B cell (primary cell): ENCODE data around the gene PCNX3. TPM values are rescaled to one million over a fixed set of nuclear protein-coding genes. Genes with fewer than 3 reads are reported as not detected.

Source experiments
- ATAC-seq: fragments of 200-7000 bp; cut with Tn5 transposase; one replicate; pipeline ENCODE4 v1.10.0; 2021; ENCODE audit warnings: low read depth, mild to moderate bottlenecking, moderate number of reproducible peaks, moderate library complexity
- CTCF ChIA-PET: fragments of 350-600 bp; sonication (Branson Sonifier 250); formaldehyde crosslinking; loops from one replicate; lab custom pipeline; 2021; ENCODE audit warnings: antibody characterized with exemption, inconsistent platforms; lab: Charles Lee
- POLR2A ChIA-PET: fragments of 350-600 bp; sonication (Branson Sonifier 250); formaldehyde crosslinking; loops from one replicate; lab custom pipeline; 2021; ENCODE audit warnings: antibody characterized with exemption; lab: Charles Lee
- DNase-seq: peaks from one replicate; pipeline ENCODE4 v3.0.0; 2013
- H2AFZ ChIP-seq: 2 replicates; pipeline ENCODE4 v1.6.1; 2012; ENCODE audit warnings: mild to moderate bottlenecking, low read depth, low read length; ENCODE audit not compliant: insufficient read depth, poor library complexity, severe bottlenecking
- H3K27ac ChIP-seq, 2 donors: 1 replicate in 1 of 2; 2 replicates in 1 of 2; pipeline ENCODE4 v1.5.1; 2012 to 2013; ENCODE audit warnings: low read length in 2 of 2, mild to moderate bottlenecking in 2 of 2, moderate library complexity in 1 of 2
- H3K27me3 ChIP-seq, 4 experiments: fragments of 200-600 bp in 1 of 4; sonication (generic) in 1 of 4; replicated peaks in 1 of 4; 1 replicate in 2 of 4; 2 replicates in 2 of 4; pipeline versions ENCODE4 v1.6.1 to v1.7.0; 2013 to 2016; ENCODE audit warnings: low read length in 3 of 4, mild to moderate bottlenecking in 2 of 4, mixed read lengths in 1 of 4, moderate library complexity in 1 of 4; ENCODE audit not compliant: insufficient read depth in 4 of 4, control insufficient read depth in 3 of 4; ENCODE audit errors: control extremely low read depth in 1 of 4
- H3K36me3 ChIP-seq, 2 experiments: replicated peaks in 1 of 2; 1 replicate in 1 of 2; 2 replicates in 1 of 2; pipeline versions ENCODE4 v1.6.1 to v1.7.1; 2013; ENCODE audit warnings: low read length in 1 of 2; ENCODE audit not compliant: insufficient read depth in 2 of 2, control insufficient read depth in 1 of 2; ENCODE audit errors: control extremely low read depth in 1 of 2, extremely low read depth in 1 of 2
- H3K4me1 ChIP-seq, 2 donors: fragments of 200-600 bp in 1 of 2; sonication (generic) in 1 of 2; 1 replicate in 1 of 2; 2 replicates in 1 of 2; pipeline versions ENCODE4 v1.5.1 to v1.6.1; 2013 to 2017; ENCODE audit warnings: low read length in 2 of 2; ENCODE audit not compliant: control insufficient read depth in 2 of 2, insufficient read depth in 2 of 2
- H3K4me2 ChIP-seq: replicated peaks from 2 replicates; pipeline ENCODE3; 2012; ENCODE audit warnings: mild to moderate bottlenecking, low read depth, low read length; ENCODE audit not compliant: poor library complexity, severe bottlenecking
- H3K4me3 ChIP-seq, 5 experiments: fragments of 200-600 bp in 1 of 5; sonication (generic) in 1 of 5; 1 replicate in 3 of 5; 2 replicates in 2 of 5; pipeline versions ENCODE4 v1.5.1 to v1.7.0; 2011 to 2016; ENCODE audit warnings: low read length in 4 of 5, mild to moderate bottlenecking in 4 of 5, low read depth in 2 of 5, control low read depth in 1 of 5, moderate library complexity in 1 of 5; ENCODE audit not compliant: insufficient read depth in 1 of 5; ENCODE audit errors: control extremely low read depth in 1 of 5, extremely low read depth in 1 of 5
- H3K79me2 ChIP-seq: fragments of 200-600 bp; sonication (generic); one replicate; pipeline ENCODE4 v1.6.0; 2016; ENCODE audit warnings: low read length; ENCODE audit not compliant: control insufficient read depth, insufficient read depth
- H3K9ac ChIP-seq: fragments of 200-600 bp; sonication (generic); 2 replicates; pipeline ENCODE4 v1.6.1; 2017; ENCODE audit warnings: mild to moderate bottlenecking, low read length, moderate library complexity
- H3K9me3 ChIP-seq, 3 donors: one replicate each; pipeline versions ENCODE4 v1.6.1 to v1.7.1; 2013; ENCODE audit warnings: low read length in 2 of 3; ENCODE audit not compliant: control insufficient read depth in 2 of 3, insufficient read depth in 1 of 3; ENCODE audit errors: control extremely low read depth in 1 of 3
- H4K20me1 ChIP-seq: 2 replicates; pipeline ENCODE4 v1.6.0; 2012; ENCODE audit warnings: mild to moderate bottlenecking, low read length; ENCODE audit not compliant: insufficient read depth, control insufficient read depth, poor library complexity, severe bottlenecking
- H3K27ac Mint-ChIP-seq: one replicate; pipeline ENCODE4 v1.8.0; 2021; ENCODE audit warnings: mixed read lengths
- H3K27me3 Mint-ChIP-seq: one replicate; pipeline ENCODE4 v1.8.0; 2021; ENCODE audit warnings: mixed read lengths
- H3K4me1 Mint-ChIP-seq: one replicate; pipeline ENCODE4 v1.8.0; 2021; ENCODE audit warnings: mixed read lengths
- H3K4me3 Mint-ChIP-seq: one replicate; pipeline ENCODE4 v1.8.0; 2021; ENCODE audit warnings: mixed read lengths
- H3K9me3 Mint-ChIP-seq: one replicate; pipeline ENCODE4 v1.8.0; 2022; ENCODE audit warnings: mixed read lengths; ENCODE audit not compliant: insufficient read depth
- EZH2 ChIP-seq: IDR thresholded peaks from 2 replicates; pipeline ENCODE4 v1.6.1; 2012; ENCODE audit warnings: borderline replicate concordance, low read depth, mild to moderate bottlenecking, moderate library complexity, low read length; ENCODE audit not compliant: insufficient read depth, poor library complexity, severe bottlenecking
- WGBS: methylation state at CpG from one replicate; pipeline ENCODE4 v1.1.5; 2013; ENCODE audit warnings: missing lambda C conversion rate; ENCODE audit not compliant: insufficient coverage; 5-methylcytosine and 5-hydroxymethylcytosine counted together
- intact Hi-C: fragments of 100-400 bp; cut with micrococcal nuclease; formaldehyde crosslinking; loops from one replicate; pipeline ENCODE4 v1.10.0; 2022
- polyA plus RNA-seq: library from polyadenylated mRNA; depleted of rRNA; stranded (reverse); fragments of >200 nt; gene quantifications from 2 replicates; pipeline ENCODE4 v1.2.3, GENCODE V29; 2012
- total RNA-seq, 2 donors: library from RNA; stranded (reverse); fragments of 120-200 nt in 1 of 2; gene quantifications; 1 replicate in 1 of 2; 2 replicates in 1 of 2; pipeline versions ENCODE4 v1.2.3 to v1.2.4, GENCODE V29; 2013 to 2022
- TF ChIP-seq, protein P1 (sequence below): fragments of 200-600 bp; IDR thresholded peaks from one replicate; pipeline ENCODE4 v1.8.0; 2022; ENCODE audit warnings: antibody characterized with exemption, mild to moderate bottlenecking

PCNX3 gene
- total and polyA plus RNA-seq, 2 donors (not counting 1 experiment from before 2014, with no cell fraction given): 61.5 to 62.8 TPM

DNA sequence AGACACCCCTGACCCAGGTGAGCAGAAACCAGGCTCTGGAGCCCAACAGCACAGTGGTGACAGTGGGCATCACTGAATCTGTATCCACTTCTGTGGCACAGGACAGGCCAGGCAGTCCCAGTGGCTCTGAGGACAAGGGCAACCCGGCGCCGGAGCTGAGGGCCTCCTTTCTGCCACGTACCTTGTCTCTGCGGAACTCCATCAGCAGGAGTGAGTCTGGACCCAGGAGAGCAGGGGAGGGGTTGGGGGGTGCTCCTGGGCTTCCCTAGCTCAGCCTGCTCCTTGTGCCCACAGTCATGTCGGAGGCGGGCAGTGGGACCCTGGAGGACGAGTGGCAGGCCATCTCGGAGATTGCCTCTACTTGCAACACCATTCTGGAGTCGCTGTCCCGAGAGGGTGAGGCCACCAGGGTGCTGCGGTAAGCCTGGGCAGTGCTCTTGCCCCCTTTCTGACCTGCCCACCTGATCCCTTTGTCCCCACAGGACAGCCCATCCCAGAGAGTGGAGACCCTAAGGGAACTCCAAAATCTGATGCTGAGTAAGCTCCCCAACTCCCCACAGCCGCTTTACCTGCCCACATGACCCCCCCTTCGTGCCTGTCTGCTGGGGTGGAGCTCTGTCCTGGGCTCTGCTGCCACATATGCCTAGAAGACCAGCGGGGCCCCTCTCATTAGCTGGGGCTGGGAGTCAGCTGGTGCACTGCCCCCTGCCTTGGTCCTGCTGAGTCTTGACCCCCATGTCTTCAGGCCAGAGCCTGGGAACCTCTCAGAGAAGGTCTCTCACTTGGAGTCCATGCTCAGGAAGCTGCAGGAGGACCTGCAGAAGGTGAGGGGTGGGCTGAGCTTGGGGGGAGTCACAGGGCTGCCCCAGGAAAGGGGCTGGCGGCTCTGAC lies 34.3 kb downstream of the PCNX3 start:
- no peak for TF ChIP-seq EZH2
- TF ChIP-seq, protein P1, sequence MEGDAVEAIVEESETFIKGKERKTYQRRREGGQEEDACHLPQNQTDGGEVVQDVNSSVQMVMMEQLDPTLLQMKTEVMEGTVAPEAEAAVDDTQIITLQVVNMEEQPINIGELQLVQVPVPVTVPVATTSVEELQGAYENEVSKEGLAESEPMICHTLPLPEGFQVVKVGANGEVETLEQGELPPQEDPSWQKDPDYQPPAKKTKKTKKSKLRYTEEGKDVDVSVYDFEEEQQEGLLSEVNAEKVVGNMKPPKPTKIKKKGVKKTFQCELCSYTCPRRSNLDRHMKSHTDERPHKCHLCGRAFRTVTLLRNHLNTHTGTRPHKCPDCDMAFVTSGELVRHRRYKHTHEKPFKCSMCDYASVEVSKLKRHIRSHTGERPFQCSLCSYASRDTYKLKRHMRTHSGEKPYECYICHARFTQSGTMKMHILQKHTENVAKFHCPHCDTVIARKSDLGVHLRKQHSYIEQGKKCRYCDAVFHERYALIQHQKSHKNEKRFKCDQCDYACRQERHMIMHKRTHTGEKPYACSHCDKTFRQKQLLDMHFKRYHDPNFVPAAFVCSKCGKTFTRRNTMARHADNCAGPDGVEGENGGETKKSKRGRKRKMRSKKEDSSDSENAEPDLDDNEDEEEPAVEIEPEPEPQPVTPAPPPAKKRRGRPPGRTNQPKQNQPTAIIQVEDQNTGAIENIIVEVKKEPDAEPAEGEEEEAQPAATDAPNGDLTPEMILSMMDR: no peak
- Mint-ChIP-seq H3K4me3 (no peak overlapping the region), H3K27ac (no peak overlapping the region), H3K4me1 (peaks cover 47% of the 10 kb centered on the region), H3K27me3 (no peaks in the 10 kb centered on the region), H3K9me3 (no peaks in the 10 kb centered on the region)
- H3K27me3 ChIP-seq: no peaks in the 10 kb centered on the region
- H3K9me3 ChIP-seq: no peaks in the 10 kb centered on the region
- H3K79me2 ChIP-seq: peaks cover 4% of the 10 kb centered on the region
- H3K4me2 ChIP-seq: no peak overlapping the region
- peaks cover 70% of the 10 kb centered on the region for H4K20me1 ChIP-seq
- 94% methylated on average over 16 of the region's 16 CpGs for WGBS
- no peak overlapping the region for H3K9ac ChIP-seq
- peaks cover 0 to 74% of the 10 kb centered on the region in 2 experiments for H3K36me3 ChIP-seq
- DNase-seq (peak; percentile 46), ATAC-seq (no peak)
- H3K4me1 ChIP-seq: peaks cover 22 to 44% of the 10 kb centered on the region in 2 donors
- CTCF ChIA-PET: interaction anchor here (0.6 to 1.6 kb wide), 3 partner anchors 11 to 157 kb away, joined by 3 to 5 read pairs (median 4); partner anchors contain the start of gene SIPA1
- no peak overlapping the region for H3K27ac ChIP-seq
- H3K4me3 ChIP-seq: no peak overlapping the region
- POLR2A ChIA-PET: interaction anchor here (0.6 to 1.7 kb wide), 3 partner anchors 10 to 14 kb away, joined by 3 to 15 read pairs (median 5); no protein-coding TSS in a partner anchor
- no peak overlapping the region for H2AFZ ChIP-seq
- intact Hi-C loops: no loop called here
